Right lobe of liver (tissue), 6 donors: ENCODE measurements around the gene APOB. TPM values are rescaled to one million over a fixed set of nuclear protein-coding genes. Genes with fewer than 3 reads are reported as not detected.

Experiments used
- ATAC-seq, 4 donors: fragments of 200-7000 bp; cut with Tn5 transposase; one replicate each; pipeline ENCODE4 v1.9.1; 2020; ENCODE audit warnings: mild to moderate bottlenecking in 4 of 4, moderate library complexity in 4 of 4
- DNase-seq, 3 donors: peaks; one replicate each; pipeline ENCODE4 v3.0.0-alpha.2; 2020
- H3K27ac ChIP-seq, 3 donors: fragments of 200-600 bp; one replicate each; pipeline ENCODE4 v1.8.0; 2022
- H3K27me3 ChIP-seq, 2 donors: fragments of 200-600 bp; one replicate each; pipeline ENCODE4 v1.8.0; 2022
- H3K36me3 ChIP-seq, 4 donors: fragments of 200-600 bp; sonication (generic) in 1 of 4; one replicate each; pipeline versions ENCODE4 v1.5.1 to v1.8.0; 2017 to 2022; ENCODE audit warnings: control low read depth in 1 of 4
- H3K4me1 ChIP-seq, 4 donors: fragments of 200-600 bp; sonication (generic) in 1 of 4; one replicate each; pipeline versions ENCODE4 v1.5.1 to v1.8.0; 2017 to 2022; ENCODE audit warnings: control low read depth in 1 of 4
- H3K4me3 ChIP-seq, 3 donors: fragments of 200-600 bp; one replicate each; pipeline ENCODE4 v1.8.0; 2022
- H3K9me3 ChIP-seq, 4 donors: fragments of 200-600 bp; sonication (generic) in 1 of 4; one replicate each; pipeline versions ENCODE4 v1.5.1 to v1.8.0; 2017 to 2022; ENCODE audit warnings: control low read depth in 1 of 4
- POLR2A ChIP-seq: fragments of 450-650 bp; IDR thresholded peaks from one replicate; pipeline ENCODE4 v1.6.1; 2017; ENCODE audit warnings: antibody characterized with exemption, mild to moderate bottlenecking
- WGBS: methylation state at CpG from one replicate; pipeline ENCODE4 v1.1.6; 2018; ENCODE audit warnings: low coverage, low lambda C conversion rate; ENCODE audit not compliant: insufficient coverage; ENCODE audit errors: missing lambda C conversion rate; 5-methylcytosine and 5-hydroxymethylcytosine counted together
- intact Hi-C, 2 donors: fragments of 100-400 bp; cut with DNase I; formaldehyde crosslinking; loops; one replicate each; pipeline versions ENCODE4 v1.11.2 to v1.14.1; 2022
- total RNA-seq, 6 experiments: library from RNA; depleted of rRNA in 2 of 6; stranded (reverse); fragments of >200 nt in 2 of 6; fragmentation: NEBNext Ultra II Directional in 3 of 6; extraction: Animal tissue kit (Norgen Biotek cat#: 25700) in 3 of 6; gene quantifications; one replicate each; pipeline versions ENCODE4 v1.1.0 to v1.2.4, GENCODE V29; 2016 to 2023
- TF ChIP-seq, protein P1 (sequence below), 4 donors: fragments of 200-600 bp in 3 of 4; fragments of 450-650 bp in 1 of 4; IDR thresholded peaks; one replicate each; pipeline versions ENCODE4 v1.5.1 to v1.8.0; 2016 to 2022; ENCODE audit warnings: antibody characterized with exemption in 4 of 4, mild to moderate bottlenecking in 2 of 4
- donor health status: DM: no; HTN: yes; CAD: no.
- donor health status: DM: no; HTN: no; CAD: no.
- donor health status: DM: no; HTN: no; CAD: no.
- donor health status: DM: no; HTN: yes; CAD: no.
- donor health status: DM: no; HTN: yes; CAD: no.

The APOB gene
- total RNA-seq, 6 experiments from 2014 or later, result 2,615 to 3,271 (median 2,774) TPM

GRCh38 chr2:21067859-21068537 lies 24.1 kb upstream of the APOB start:
- H3K4me3 ChIP-seq, result no peak overlapping the region
- no peaks in the 10 kb centered on the region for H3K27me3 ChIP-seq
- peaks cover 0 to 16% (median 9%) of the 10 kb centered on the region in 4 donors for H3K4me1 ChIP-seq
- WGBS, result 72% methylated on average over 2 of the region's 2 CpGs
- intact Hi-C loops, result no loop called here
- peak overlapping the region in 1 of 3 donors; percentile 94 for H3K27ac ChIP-seq
- no peaks in the 10 kb centered on the region for H3K9me3 ChIP-seq
- H3K36me3 ChIP-seq, result no peaks in the 10 kb centered on the region
- DNase-seq (no peak), ATAC-seq (peak in 2 of 4 donors; percentile 3)
- TF ChIP-seq, protein P1, sequence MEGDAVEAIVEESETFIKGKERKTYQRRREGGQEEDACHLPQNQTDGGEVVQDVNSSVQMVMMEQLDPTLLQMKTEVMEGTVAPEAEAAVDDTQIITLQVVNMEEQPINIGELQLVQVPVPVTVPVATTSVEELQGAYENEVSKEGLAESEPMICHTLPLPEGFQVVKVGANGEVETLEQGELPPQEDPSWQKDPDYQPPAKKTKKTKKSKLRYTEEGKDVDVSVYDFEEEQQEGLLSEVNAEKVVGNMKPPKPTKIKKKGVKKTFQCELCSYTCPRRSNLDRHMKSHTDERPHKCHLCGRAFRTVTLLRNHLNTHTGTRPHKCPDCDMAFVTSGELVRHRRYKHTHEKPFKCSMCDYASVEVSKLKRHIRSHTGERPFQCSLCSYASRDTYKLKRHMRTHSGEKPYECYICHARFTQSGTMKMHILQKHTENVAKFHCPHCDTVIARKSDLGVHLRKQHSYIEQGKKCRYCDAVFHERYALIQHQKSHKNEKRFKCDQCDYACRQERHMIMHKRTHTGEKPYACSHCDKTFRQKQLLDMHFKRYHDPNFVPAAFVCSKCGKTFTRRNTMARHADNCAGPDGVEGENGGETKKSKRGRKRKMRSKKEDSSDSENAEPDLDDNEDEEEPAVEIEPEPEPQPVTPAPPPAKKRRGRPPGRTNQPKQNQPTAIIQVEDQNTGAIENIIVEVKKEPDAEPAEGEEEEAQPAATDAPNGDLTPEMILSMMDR (IDR thresholded peaks at IDR 0.05), result no peak
- no peak for TF ChIP-seq POLR2A

DNA sequence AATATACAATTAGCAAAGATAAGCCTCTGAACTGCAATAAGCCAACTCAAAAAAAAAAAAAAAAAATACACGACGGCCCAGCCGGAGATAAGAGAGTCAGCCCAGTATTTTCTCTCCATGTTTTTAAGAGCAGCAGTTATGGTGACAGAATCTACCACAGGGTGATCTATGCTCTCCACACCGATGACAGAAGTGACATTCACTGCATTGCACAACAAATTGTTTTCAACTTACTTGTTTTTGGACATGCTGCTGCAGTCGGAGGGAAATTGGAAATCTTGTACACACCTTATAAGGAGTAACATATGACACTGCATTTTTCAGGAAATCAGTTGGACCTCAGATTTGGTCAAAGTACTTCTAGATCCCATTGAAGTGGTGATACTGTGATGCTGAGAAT lies 23.3 kb upstream of the APOB start:
- DNase-seq, result no peak
- TF ChIP-seq, protein P1 (IDR thresholded peaks at IDR 0.05), result no peak
- no peak for TF ChIP-seq POLR2A
- Histone ChIP-seq H3K4me1 (peaks cover 0 to 16% (median 8%) of the 10 kb centered on the region in 4 donors), H3K27me3 (no peaks in the 10 kb centered on the region), H3K9me3 (no peaks in the 10 kb centered on the region), H3K27ac (peak overlapping the region in 2 of 3 donors; percentile 52 to 94), H3K36me3 (no peaks in the 10 kb centered on the region), H3K4me3 (no peak overlapping the region)
- intact Hi-C loops, result no loop called here
- 15% methylated on average over 5 of the region's 5 CpGs for WGBS
- peak; percentile 66 to 79 (median 68) for ATAC-seq

GRCh38 chr2:21059885-21060610 lies 16.2 kb upstream of the APOB start:
- DNase-seq (no peak), ATAC-seq (no peak)
- Histone ChIP-seq H3K9me3 (no peaks in the 10 kb centered on the region), H3K27me3 (no peaks in the 10 kb centered on the region), H3K27ac (no peak overlapping the region), H3K4me1 (no peaks in the 10 kb centered on the region), H3K4me3 (no peak overlapping the region), H3K36me3 (no peaks in the 10 kb centered on the region)
- WGBS, result 92% methylated on average over 2 of the region's 3 CpGs
- intact Hi-C loops, result no loop called here
- TF ChIP-seq, protein P1 (IDR thresholded peaks at IDR 0.05), result no peak
- no peak for TF ChIP-seq POLR2A

DNA sequence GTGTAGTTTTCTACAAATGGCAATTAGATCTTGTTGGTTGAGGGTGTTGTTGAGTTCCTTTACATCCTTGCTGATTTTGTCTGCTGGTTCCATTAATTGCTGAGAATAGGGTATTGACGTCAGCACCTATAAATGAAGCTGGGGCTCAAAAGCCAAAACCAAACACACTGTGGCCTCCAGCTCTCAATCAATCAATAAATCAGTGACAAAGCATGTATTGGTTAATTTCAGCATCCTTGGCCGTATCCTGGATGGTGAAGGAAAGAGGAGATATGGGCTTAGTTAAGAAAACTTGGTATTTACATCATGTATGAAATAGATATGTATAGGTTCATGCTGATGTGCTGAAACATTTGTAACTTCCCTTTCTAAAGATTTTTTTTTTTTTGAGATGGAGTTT lies 13.2 kb upstream of the APOB start:
- H3K4me3 ChIP-seq, result no peak overlapping the region
- no peaks in the 10 kb centered on the region for H3K36me3 ChIP-seq
- H3K27ac ChIP-seq, result no peak overlapping the region
- no peak for TF ChIP-seq POLR2A
- TF ChIP-seq, protein P1 (IDR thresholded peaks at IDR 0.05), result no peak
- peaks cover 0 to 5% (median 0%) of the 10 kb centered on the region in 4 donors for H3K4me1 ChIP-seq
- H3K27me3 ChIP-seq, result no peaks in the 10 kb centered on the region
- ATAC-seq, result no peak
- no peaks in the 10 kb centered on the region for H3K9me3 ChIP-seq
- no peak for DNase-seq
- 55% methylated on average over 2 of the region's 2 CpGs for WGBS
- intact Hi-C loops, result no loop called here
